ENCODE measurements around the gene CHST12. TPM values are rescaled to one million over a fixed set of nuclear protein-coding genes. Genes with fewer than 3 reads are reported as not detected.
"Not testable (repeated sequence)": the region's sequence is repeated elsewhere in the genome, so short reads cannot be mapped to it uniquely, and the experiment has no call there.

CHST12 gene
- total RNA-seq, 2 experiments from 2014 or later: 40.7 to 44.8 TPM

DNA sequence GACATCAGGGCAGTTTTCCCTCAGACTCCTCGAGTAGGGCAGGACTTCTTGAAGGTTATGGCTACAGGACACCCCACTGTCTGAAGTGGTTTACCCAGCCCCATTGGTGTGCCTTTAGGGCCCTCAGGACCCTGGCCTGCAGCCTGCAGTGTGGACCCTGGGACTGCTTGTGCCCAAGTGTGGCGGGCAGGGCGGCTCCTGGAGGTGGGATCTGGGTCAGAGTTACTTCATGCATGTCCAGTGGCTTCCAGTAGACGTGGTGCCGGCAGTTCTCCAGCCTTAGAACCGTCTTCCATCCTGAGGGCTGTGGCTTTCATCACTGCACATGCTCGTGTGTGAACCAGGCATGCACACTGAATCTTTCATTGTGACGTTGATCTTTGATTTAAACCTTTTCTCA, 32.1 kb upstream of the CHST12 start:
- Mint-ChIP-seq H3K36me3 (ENCODE audit: low read depth) (peaks cover 71% of the 10 kb centered on the region), H3K9me3 (no peaks in the 10 kb centered on the region), H3K27ac (no peak overlapping the region), H3K27me3 (no peaks in the 10 kb centered on the region), H3K4me3 (no peak overlapping the region), H3K4me1 (no peaks in the 10 kb centered on the region)
- ChIA-PET POLR2A (interaction anchor here (0.6 kb wide), 1 partner anchor 21 kb away, joined by 3 read pairs; no protein-coding TSS in a partner anchor), CTCF (interaction anchor here (1.0 kb wide), 1 partner anchor 26 kb away, joined by 3 read pairs; no protein-coding TSS in a partner anchor)
- DNase-seq: no peak

- POLR2A ChIA-PET: no interaction called here
- Mint-ChIP-seq H3K4me1 (no peaks in the 10 kb centered on the region), H3K9me3 (no peaks in the 10 kb centered on the region), H3K27me3 (no peaks in the 10 kb centered on the region), H3K4me3 (no peak overlapping the region), H3K27ac (no peak overlapping the region), H3K36me3 (ENCODE audit: low read depth) (peaks cover 71% of the 10 kb centered on the region)
- DNase-seq: no peak
- CTCF ChIA-PET: no interaction called here
Measured at GRCh38 chr7:2372724-2373123, 30.7 kb upstream of the CHST12 start.

DNA sequence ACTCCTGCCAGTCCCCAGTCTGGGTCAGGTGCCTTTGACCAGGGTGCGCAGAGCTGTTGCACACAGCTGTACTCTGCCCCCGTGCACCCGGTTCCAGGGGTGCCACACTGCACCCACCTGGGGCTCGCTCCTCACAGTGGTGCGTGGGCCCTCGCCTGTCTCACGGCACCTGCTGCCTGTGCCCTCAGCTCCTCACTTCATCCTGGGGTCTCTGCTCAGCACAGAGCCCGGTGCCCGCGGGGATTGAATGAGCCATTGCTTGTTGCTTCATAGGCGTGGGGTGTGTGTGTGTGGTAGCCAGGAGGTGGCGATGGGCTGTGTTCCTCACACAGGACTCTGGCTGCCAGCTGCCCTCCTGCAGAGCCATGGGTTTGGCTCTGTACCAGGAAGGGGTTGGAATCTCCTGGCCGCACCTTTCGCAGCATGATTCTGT, 30.3 kb upstream of the CHST12 start:
- Mint-ChIP-seq H3K27ac (no peak overlapping the region), H3K36me3 (ENCODE audit: low read depth) (peaks cover 73% of the 10 kb centered on the region), H3K4me3 (no peak overlapping the region), H3K9me3 (no peaks in the 10 kb centered on the region), H3K27me3 (no peaks in the 10 kb centered on the region), H3K4me1 (peaks cover 1% of the 10 kb centered on the region)
- no peak for DNase-seq
- CTCF ChIA-PET: no interaction called here
- POLR2A ChIA-PET: no interaction called here

- no peaks in the 10 kb centered on the region for H3K9me3 Mint-ChIP-seq
- CTCF ChIA-PET: interaction anchor here (1.3 kb wide), 1 partner anchor 10 kb away, joined by 3 read pairs; no protein-coding TSS in a partner anchor
- POLR2A ChIA-PET: no interaction called here
- DNase-seq: no peak
- H3K4me1 Mint-ChIP-seq: peaks cover 1% of the 10 kb centered on the region
- H3K27ac Mint-ChIP-seq: no peak overlapping the region
- H3K36me3 Mint-ChIP-seq (ENCODE audit: low read depth): peaks cover 74% of the 10 kb centered on the region
- no peaks in the 10 kb centered on the region for H3K27me3 Mint-ChIP-seq
- no peak overlapping the region for H3K4me3 Mint-ChIP-seq
Measured at GRCh38 chr7:2373646-2374045, 29.8 kb upstream of the CHST12 start.

GRCh38 chr7:2374401-2374800, 29.0 kb upstream of the CHST12 start:
- CTCF ChIA-PET: interaction anchor here (1.3 kb wide), 1 partner anchor 10 kb away, joined by 3 read pairs; no protein-coding TSS in a partner anchor
- H3K4me1 Mint-ChIP-seq: peaks cover 1% of the 10 kb centered on the region
- no peak overlapping the region for H3K27ac Mint-ChIP-seq
- H3K4me3 Mint-ChIP-seq: no peak overlapping the region
- no peaks in the 10 kb centered on the region for H3K27me3 Mint-ChIP-seq
- peaks cover 71% of the 10 kb centered on the region for H3K36me3 Mint-ChIP-seq (ENCODE audit: low read depth)
- DNase-seq: no peak
- H3K9me3 Mint-ChIP-seq: no peaks in the 10 kb centered on the region
- POLR2A ChIA-PET: no interaction called here

DNA sequence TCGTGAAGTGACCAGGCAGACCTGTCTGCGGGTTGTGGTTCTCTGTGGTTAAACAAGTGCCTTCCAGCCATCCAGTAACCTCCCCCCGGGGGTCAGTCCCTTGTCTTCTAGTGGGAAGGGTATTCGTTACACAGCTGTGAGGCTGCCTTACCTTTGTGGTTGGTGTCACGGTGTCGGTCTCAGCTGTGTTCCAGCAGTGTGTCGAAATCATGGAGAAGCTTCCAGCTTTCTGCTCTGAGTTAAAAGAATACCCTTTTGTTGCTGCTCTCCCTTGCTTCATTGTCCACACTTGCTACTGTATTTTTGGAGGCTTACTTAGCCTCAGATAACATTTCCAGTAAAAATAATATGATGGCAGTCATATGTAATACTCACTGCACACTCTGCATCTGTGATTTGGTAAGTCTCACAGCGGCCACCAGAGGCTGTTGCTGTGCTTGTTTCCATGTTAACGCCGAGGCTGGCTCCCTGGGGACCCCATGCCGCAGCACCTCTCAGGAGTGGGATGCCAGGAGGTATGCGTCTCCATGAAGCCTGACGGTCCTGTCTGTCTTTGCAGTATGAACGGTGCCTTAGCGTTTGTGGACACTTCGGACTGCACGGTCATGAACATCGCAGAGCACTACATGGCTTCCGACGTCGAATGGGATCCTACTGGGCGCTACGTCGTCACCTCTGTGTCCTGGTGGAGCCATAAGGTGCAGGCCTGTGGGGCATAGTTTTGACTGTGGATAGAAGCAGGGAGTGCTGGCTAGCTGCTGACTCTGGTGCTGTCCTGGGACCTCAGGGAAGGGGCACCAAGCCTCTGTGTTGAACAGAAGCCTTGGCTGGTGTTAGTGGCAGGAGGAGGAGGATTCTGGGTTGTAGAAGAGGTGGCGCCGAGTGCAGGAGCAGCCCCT, 28.3 kb upstream of the CHST12 start:
- CTCF ChIA-PET: interaction anchor here (1.3 kb wide), 1 partner anchor 9 kb away, joined by 3 read pairs; no protein-coding TSS in a partner anchor
- POLR2A ChIA-PET: no interaction called here
- no peak overlapping the region for H3K27ac Mint-ChIP-seq

GRCh38 chr7:2376351-2377154, 26.9 kb upstream of the CHST12 start:
- CTCF ChIA-PET: no interaction called here
- no peak for DNase-seq
- Mint-ChIP-seq H3K27ac (no peak overlapping the region), H3K27me3 (no peaks in the 10 kb centered on the region), H3K4me3 (no peak overlapping the region), H3K4me1 (peaks cover 1% of the 10 kb centered on the region), H3K36me3 (ENCODE audit: low read depth) (peaks cover 79% of the 10 kb centered on the region), H3K9me3 (no peaks in the 10 kb centered on the region)
- POLR2A ChIA-PET: interaction anchor here (0.6 kb wide), 1 partner anchor 30 kb away, joined by 4 read pairs; no protein-coding TSS in a partner anchor

More for the DNA sequence above, 28.3 kb upstream of the CHST12 start:
- Mint-ChIP-seq H3K9me3 (no peaks in the 10 kb centered on the region), H3K4me3 (no peak overlapping the region), H3K36me3 (ENCODE audit: low read depth) (peaks cover 74% of the 10 kb centered on the region), H3K27me3 (no peaks in the 10 kb centered on the region), H3K4me1 (peaks cover 1% of the 10 kb centered on the region)
- no peak for DNase-seq

DNA sequence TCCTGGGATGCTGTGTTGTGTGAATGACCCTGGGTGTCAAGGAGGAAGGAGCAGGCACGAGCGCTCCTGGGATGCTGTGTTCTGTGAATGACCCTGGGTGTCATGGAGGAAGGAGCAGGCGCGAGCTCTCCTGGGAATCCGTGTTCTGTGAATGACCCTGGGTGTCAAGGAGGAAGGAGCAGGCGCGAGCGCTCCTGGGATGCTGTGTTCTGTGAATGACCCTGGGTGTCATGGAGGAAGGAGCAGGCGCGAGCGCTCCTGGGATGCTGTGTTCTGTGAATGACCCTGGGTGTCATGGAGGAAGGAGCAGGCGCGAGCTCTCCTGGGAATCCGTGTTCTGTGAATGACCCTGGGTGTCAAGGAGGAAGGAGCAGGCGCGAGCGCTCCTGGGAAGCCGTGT, 25.9 kb upstream of the CHST12 start:
- H3K9me3 Mint-ChIP-seq, CTCF ChIA-PET, H3K4me3 Mint-ChIP-seq, DNase-seq, H3K4me1 Mint-ChIP-seq, H3K27ac Mint-ChIP-seq, H3K27me3 Mint-ChIP-seq: not testable (repeated sequence)
- POLR2A ChIA-PET: interaction anchor here (0.6 to 0.7 kb wide), 2 partner anchors 29 to 126 kb away, joined by 3 to 4 read pairs; no protein-coding TSS in a partner anchor
- H3K36me3 Mint-ChIP-seq (ENCODE audit: low read depth): peaks cover 74% of the 10 kb centered on the region

GRCh38 chr7:2378125-2378524, 25.3 kb upstream of the CHST12 start:
- POLR2A ChIA-PET: not testable (repeated sequence)

DNA sequence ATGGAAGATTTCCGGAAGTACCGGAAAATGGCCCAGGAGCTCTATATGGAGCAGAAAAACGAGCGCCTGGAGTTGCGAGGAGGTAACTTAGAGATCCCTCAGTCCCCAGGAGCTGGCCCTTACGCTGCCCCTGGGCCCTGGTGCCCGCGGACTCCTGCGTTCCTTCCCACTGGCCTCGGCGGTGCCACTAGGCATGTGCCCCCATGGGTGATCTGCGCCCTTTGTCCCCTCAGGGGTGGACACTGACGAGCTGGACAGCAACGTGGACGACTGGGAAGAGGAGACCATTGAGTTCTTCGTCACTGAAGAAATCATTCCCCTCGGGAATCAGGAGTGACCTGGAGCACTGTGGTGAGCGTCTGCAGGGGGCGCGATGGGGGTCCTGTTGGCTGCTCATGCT, 24.2 kb upstream of the CHST12 start:
- H3K36me3 Mint-ChIP-seq (ENCODE audit: low read depth): peaks cover 59% of the 10 kb centered on the region
- no peaks in the 10 kb centered on the region for H3K27me3 Mint-ChIP-seq
- peaks cover 1% of the 10 kb centered on the region for H3K4me1 Mint-ChIP-seq
- DNase-seq: no peak
- no peaks in the 10 kb centered on the region for H3K9me3 Mint-ChIP-seq
- CTCF ChIA-PET: no interaction called here
- POLR2A ChIA-PET: no interaction called here
- no peak overlapping the region for H3K27ac Mint-ChIP-seq
- H3K4me3 Mint-ChIP-seq: no peak overlapping the region

More at GRCh38 chr7:2378125-2378524, 25.3 kb upstream of the CHST12 start:
- H3K4me1 Mint-ChIP-seq, H3K27me3 Mint-ChIP-seq, H3K4me3 Mint-ChIP-seq, H3K27ac Mint-ChIP-seq, H3K9me3 Mint-ChIP-seq, DNase-seq, CTCF ChIA-PET: not testable (repeated sequence)
- peaks cover 68% of the 10 kb centered on the region for H3K36me3 Mint-ChIP-seq (ENCODE audit: low read depth)

- POLR2A ChIA-PET: no interaction called here
- Mint-ChIP-seq H3K27me3 (no peaks in the 10 kb centered on the region), H3K9me3 (no peaks in the 10 kb centered on the region), H3K36me3 (ENCODE audit: low read depth) (peaks cover 53% of the 10 kb centered on the region), H3K4me3 (no peak overlapping the region), H3K4me1 (peaks cover 1% of the 10 kb centered on the region), H3K27ac (no peak overlapping the region)
- CTCF ChIA-PET: no interaction called here
- no peak for DNase-seq
Measured at GRCh38 chr7:2379821-2380450, 23.5 kb upstream of the CHST12 start.

- POLR2A ChIA-PET: no interaction called here
- Mint-ChIP-seq H3K36me3 (ENCODE audit: low read depth) (peaks cover 48% of the 10 kb centered on the region), H3K4me1 (peaks cover 1% of the 10 kb centered on the region), H3K9me3 (no peaks in the 10 kb centered on the region), H3K27me3 (no peaks in the 10 kb centered on the region), H3K4me3 (no peak overlapping the region), H3K27ac (no peak overlapping the region)
- CTCF ChIA-PET: no interaction called here
- DNase-seq: no peak
Measured at GRCh38 chr7:2380461-2380860, 22.9 kb upstream of the CHST12 start.

- peaks cover 41% of the 10 kb centered on the region for H3K36me3 Mint-ChIP-seq (ENCODE audit: low read depth)
- DNase-seq: no peak
- no peaks in the 10 kb centered on the region for H3K27me3 Mint-ChIP-seq
- H3K27ac Mint-ChIP-seq: peak overlapping the region; percentile 25
- H3K4me3 Mint-ChIP-seq: no peak overlapping the region
- ChIA-PET POLR2A (no interaction called here), CTCF (no interaction called here)
- H3K4me1 Mint-ChIP-seq: peaks cover 1% of the 10 kb centered on the region
- H3K9me3 Mint-ChIP-seq: no peaks in the 10 kb centered on the region
Measured at GRCh38 chr7:2381227-2381626, 22.2 kb upstream of the CHST12 start.
